A673 (cell line): ENCODE measurements around the gene ATOH8.

Source experiments
- EZH2 ChIP-seq: fragments of 200-600 bp; sonication (generic); IDR thresholded peaks from 2 replicates; pipeline ENCODE4 v1.6.1; 2017; ENCODE audit warnings: borderline replicate concordance, low read depth, mild to moderate bottlenecking, mixed read lengths, antibody characterized with exemption, low read length; ENCODE audit not compliant: poor library complexity, severe bottlenecking
- TF ChIP-seq, protein P1 (sequence below): fragments of 300-800, 200-600 bp; sonication (generic); conservative IDR thresholded peaks from 2 replicates; pipeline ENCODE4 v1.5.1; 2017; ENCODE audit warnings: low read depth, mild to moderate bottlenecking, antibody characterized with exemption, low read length, moderate library complexity, mixed read lengths

DNA sequence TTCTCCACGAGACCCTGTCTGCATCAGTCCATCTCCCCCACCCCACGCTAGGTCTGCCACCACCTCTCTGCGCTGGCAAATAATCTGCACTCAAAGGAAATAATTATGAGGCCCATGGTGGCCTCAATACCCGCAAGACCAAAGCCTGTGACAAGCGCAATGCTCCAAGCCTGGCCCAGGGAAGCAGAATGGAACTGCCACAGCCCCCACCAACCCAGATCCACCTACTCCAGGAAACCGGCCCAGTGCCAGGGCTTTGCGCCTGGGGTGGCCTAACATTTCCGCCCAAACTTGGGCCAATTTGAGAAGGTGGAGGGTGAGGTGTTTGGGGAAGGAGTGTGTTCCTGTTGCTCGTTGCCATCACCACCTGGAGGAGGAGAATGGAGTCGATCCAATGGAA lies 26.0 kb upstream of the ATOH8 start:
- no peak for TF ChIP-seq EZH2
- TF ChIP-seq, protein P1, sequence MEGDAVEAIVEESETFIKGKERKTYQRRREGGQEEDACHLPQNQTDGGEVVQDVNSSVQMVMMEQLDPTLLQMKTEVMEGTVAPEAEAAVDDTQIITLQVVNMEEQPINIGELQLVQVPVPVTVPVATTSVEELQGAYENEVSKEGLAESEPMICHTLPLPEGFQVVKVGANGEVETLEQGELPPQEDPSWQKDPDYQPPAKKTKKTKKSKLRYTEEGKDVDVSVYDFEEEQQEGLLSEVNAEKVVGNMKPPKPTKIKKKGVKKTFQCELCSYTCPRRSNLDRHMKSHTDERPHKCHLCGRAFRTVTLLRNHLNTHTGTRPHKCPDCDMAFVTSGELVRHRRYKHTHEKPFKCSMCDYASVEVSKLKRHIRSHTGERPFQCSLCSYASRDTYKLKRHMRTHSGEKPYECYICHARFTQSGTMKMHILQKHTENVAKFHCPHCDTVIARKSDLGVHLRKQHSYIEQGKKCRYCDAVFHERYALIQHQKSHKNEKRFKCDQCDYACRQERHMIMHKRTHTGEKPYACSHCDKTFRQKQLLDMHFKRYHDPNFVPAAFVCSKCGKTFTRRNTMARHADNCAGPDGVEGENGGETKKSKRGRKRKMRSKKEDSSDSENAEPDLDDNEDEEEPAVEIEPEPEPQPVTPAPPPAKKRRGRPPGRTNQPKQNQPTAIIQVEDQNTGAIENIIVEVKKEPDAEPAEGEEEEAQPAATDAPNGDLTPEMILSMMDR, result no peak
